Neutrophil (primary cell): Measurements from ENCODE around the gene FECH.

Source experiments
- H3K27ac ChIP-seq: fragments of 200-600 bp; sonication (generic); 2 replicates; pipeline ENCODE4 v1.5.1; 2016; ENCODE audit warnings: mild to moderate bottlenecking, moderate library complexity
- H3K27me3 ChIP-seq: fragments of 200-600 bp; sonication (generic); 2 replicates; pipeline ENCODE4 v1.6.0; 2016; ENCODE audit warnings: mild to moderate bottlenecking
- H3K36me3 ChIP-seq: fragments of 200-600 bp; sonication (generic); 2 replicates; pipeline ENCODE4 v1.5.1; 2017
- H3K4me1 ChIP-seq, 2 experiments: fragments of 200-600 bp in 1 of 2; sonication (generic) in 1 of 2; 1 replicate in 1 of 2; 2 replicates in 1 of 2; pipeline versions ENCODE4 v1.5.1 to v1.6.1; 2013 to 2016; ENCODE audit warnings: low read depth in 1 of 2, low read length in 1 of 2, mild to moderate bottlenecking in 1 of 2, moderate library complexity in 1 of 2; ENCODE audit not compliant: control insufficient read depth in 1 of 2, insufficient read depth in 1 of 2
- H3K4me3 ChIP-seq, 2 experiments: fragments of 200-600 bp in 1 of 2; sonication (generic) in 1 of 2; 1 replicate in 1 of 2; 2 replicates in 1 of 2; pipeline ENCODE4 v1.5.1; 2013 to 2016; ENCODE audit warnings: low read depth in 1 of 2, low read length in 1 of 2, mild to moderate bottlenecking in 1 of 2, moderate library complexity in 1 of 2
- H3K9me3 ChIP-seq: fragments of 200-600 bp; sonication (generic); 2 replicates; pipeline ENCODE4 v1.5.1; 2016
- CTCF ChIP-seq: fragments of 200-600 bp; sonication (generic); IDR thresholded peaks from 2 replicates; pipeline ENCODE4 v1.5.1; 2016; ENCODE audit warnings: antibody characterized with exemption

Gene FECH

DNA sequence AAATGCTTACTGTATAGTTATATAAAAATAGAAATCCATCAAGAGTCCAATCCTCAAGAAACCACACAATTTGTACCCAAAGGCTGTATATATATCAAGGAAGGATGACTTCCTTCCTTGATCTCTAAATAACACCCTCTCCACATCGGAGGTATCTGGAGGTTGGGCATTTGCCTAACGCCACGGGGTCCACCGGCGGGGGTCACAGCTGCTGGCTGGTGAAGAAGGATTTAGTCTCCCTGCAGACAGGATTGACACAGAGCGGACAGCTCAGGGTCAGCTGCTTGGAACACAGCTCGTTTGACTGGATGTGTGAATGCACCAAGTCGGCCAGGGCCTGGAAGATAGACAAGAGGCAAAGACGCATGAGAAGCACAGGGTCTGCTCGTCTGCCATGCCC is 36.0 kb downstream of the FECH start:
- H3K4me3 ChIP-seq: no peak overlapping the region
- H3K27me3 ChIP-seq: no peaks in the 10 kb centered on the region
- no peak overlapping the region for H3K27ac ChIP-seq
- no peaks in the 10 kb centered on the region for H3K4me1 ChIP-seq
- H3K9me3 ChIP-seq: no peaks in the 10 kb centered on the region
- TF ChIP-seq CTCF: no peak
- peaks cover 7% of the 10 kb centered on the region for H3K36me3 ChIP-seq

GRCh38 chr18:57547260-57547659 is 39.2 kb downstream of the FECH start:
- Histone ChIP-seq H3K27ac (no peak overlapping the region), H3K4me1 (no peaks in the 10 kb centered on the region), H3K36me3 (peaks cover 4% of the 10 kb centered on the region), H3K9me3 (no peaks in the 10 kb centered on the region), H3K4me3 (no peak overlapping the region), H3K27me3 (no peaks in the 10 kb centered on the region)
- no peak for TF ChIP-seq CTCF

- H3K4me1 ChIP-seq: no peaks in the 10 kb centered on the region
- H3K27ac ChIP-seq: no peak overlapping the region
- H3K27me3 ChIP-seq: no peaks in the 10 kb centered on the region
- H3K36me3 ChIP-seq: no peaks in the 10 kb centered on the region
- no peak overlapping the region for H3K4me3 ChIP-seq
- no peaks in the 10 kb centered on the region for H3K9me3 ChIP-seq
- TF ChIP-seq CTCF: no peak
Observed at GRCh38 chr18:57544936-57545660, 41.4 kb downstream of the FECH start.

DNA sequence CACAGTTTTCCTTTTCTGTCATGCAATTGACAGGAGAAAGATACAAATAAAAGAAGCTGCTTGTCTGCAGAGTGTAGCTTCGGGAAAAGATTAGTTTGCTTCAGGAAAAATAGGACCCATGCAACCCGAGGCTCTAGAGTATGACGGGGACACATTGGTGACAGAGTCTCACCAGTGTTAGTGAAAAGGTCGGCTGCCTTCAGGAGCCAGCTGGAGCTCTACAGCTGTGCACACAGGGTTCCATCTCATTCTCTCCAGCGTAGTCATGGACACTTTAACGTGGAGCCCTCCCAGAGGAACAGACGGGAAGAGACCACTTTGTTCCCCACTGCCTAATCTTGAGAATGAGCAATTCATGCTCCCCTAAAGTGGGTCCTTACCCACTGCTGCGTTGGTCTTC is 42.9 kb downstream of the FECH start:
- no peak for TF ChIP-seq CTCF
- H3K4me3 ChIP-seq: no peak overlapping the region
- H3K36me3 ChIP-seq: no peaks in the 10 kb centered on the region
- peaks cover 1% of the 10 kb centered on the region for H3K27me3 ChIP-seq
- no peaks in the 10 kb centered on the region for H3K9me3 ChIP-seq
- H3K4me1 ChIP-seq: no peaks in the 10 kb centered on the region
- no peak overlapping the region for H3K27ac ChIP-seq

GRCh38 chr18:57542812-57543427 is 43.6 kb downstream of the FECH start:
- H3K4me3 ChIP-seq: no peak overlapping the region
- TF ChIP-seq CTCF: no peak
- no peaks in the 10 kb centered on the region for H3K9me3 ChIP-seq
- H3K4me1 ChIP-seq: no peaks in the 10 kb centered on the region
- no peaks in the 10 kb centered on the region for H3K36me3 ChIP-seq
- peaks cover 4% of the 10 kb centered on the region for H3K27me3 ChIP-seq
- no peak overlapping the region for H3K27ac ChIP-seq
